Medulla oblongata (tissue), 1 donor: ENCODE data around the gene CHST9.
A peak's percentile ranks its signal among the peaks of the same experiment; 100 is the strongest.
"Not testable (repeated sequence)": the region's sequence is repeated elsewhere in the genome, so short reads cannot be mapped to it uniquely, and the experiment has no call there.

Experiments
- DNase-seq: peaks from one replicate; pipeline ENCODE4 v3.0.0-alpha.2; 2015; ENCODE audit errors: extremely low spot score

Gene CHST9, protein sequence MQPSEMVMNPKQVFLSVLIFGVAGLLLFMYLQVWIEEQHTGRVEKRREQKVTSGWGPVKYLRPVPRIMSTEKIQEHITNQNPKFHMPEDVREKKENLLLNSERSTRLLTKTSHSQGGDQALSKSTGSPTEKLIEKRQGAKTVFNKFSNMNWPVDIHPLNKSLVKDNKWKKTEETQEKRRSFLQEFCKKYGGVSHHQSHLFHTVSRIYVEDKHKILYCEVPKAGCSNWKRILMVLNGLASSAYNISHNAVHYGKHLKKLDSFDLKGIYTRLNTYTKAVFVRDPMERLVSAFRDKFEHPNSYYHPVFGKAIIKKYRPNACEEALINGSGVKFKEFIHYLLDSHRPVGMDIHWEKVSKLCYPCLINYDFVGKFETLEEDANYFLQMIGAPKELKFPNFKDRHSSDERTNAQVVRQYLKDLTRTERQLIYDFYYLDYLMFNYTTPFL

DNA sequence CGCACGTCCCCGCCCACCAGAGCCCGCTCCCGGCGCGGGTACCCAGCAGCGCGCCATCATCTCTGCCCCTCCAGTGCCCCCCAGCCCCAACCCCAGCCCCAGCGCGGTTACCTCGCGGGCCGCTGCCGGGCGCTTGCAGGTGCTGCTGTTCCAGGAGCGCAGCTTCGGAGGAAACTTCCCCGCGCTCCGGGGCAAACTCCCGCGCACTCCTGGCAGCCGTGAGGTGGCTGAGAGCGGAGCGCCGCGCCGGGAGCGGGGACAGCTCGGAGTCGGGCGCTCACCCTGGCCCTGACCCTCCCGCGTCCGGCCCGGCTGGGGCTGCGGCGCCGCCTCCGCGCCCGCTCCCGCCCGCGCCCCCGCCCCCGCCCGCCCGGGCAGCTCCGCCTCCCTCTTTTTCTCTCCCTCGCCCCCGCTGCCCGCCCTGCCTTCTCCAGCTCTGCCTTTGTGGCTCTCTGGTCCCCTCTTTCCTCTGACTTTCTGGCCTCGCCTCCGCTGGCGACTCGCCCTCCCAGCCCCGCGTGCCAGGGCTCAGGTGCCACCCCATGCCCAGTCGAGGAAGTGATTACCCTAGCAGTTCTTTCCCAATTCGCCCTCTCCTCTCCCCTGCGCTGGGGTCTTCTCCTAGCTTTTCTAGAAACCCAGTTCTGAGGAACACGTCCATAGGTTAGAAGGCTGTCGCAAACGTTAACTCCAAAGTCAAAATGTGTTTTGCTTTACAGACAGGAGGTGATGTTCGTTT is at the start of gene CHST9:
CHST9 (minus strand) TSS at position 284 of the 739 bp plus-strand sequence. CDS start 42,499 bp downstream, outside the sequence.
- DNase-seq, result peak; percentile 18

DNA sequence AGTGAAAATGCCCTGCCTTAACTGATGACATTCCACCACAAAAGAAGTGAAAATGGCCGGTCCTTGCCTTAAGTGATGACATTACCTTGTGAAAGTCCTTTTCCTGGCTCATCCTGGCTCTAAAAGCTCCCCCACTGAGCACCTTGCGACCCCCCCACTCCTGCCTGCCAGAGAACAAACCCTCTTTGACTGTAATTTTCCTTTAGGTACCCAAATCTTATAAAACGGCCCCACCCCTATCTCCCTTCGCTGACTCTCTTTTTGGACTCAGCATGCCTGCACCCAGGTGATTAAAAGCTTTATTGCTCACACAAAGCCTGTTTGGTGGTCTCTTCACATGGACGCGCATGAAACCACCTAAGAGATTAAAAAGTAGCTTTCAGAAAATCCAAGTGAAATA is 47.2 kb upstream of the CHST9 start:
- not testable (repeated sequence) for DNase-seq

DNA sequence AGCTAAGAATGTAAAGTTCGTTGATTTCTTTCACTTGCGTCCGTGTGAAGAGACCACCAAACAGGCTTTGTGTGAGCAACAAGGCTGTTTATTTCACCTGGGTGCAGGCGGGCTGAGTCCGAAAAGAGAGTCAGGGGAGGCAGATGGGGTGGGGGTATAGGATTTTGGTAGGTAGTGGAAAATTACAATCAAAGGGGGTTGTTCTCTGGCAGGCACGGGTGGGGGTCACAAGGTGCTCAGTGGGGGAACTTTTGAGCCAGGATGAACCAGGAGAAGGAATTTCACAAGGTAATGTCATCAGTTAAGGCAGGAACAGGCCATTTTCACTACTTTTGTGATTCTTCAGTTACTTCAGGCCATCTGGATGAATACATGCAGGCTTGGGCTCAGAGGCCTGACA is 46.6 kb upstream of the CHST9 start:
- not testable (repeated sequence) for DNase-seq

DNA sequence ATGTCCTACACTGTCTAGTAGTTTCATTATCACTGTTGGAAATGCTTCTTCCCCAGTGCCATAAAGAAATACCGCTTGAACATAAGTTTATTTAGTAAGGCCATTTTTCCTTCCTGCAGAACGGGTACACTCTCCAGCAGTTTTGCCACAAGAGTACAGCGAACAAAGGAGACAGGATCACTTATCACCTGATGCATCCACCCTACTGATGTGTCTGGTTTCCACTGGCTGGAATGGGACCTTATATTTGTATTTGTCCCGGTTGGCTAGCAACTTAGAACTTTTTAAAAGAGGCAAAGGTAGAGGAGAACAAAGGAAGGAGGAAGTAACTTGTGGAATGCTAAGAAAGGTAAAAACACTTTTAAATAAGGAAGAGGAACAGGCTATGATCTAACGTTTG is 46.1 kb upstream of the CHST9 start:
- not testable (repeated sequence) for DNase-seq

DNA sequence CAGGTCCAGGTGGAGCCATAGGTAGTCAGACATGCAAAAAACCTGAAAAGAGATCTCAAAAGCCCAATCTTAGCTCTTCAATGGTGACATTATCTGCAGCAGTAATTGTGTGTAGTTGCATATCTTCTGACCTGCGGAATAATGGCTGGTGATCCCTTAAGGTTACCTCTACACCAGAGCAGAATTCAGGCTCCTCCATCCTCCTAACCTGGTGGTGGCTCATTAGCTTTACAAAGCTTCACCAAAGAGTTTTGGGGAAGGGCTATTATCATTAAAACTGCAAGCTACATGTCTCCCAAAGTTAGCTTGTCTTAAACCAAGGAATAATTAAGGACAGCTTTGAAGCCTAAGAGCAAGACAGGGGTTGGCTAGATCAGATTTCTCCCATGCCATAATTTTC is 42.6 kb upstream of the CHST9 start:
- DNase-seq, result no peak

DNA sequence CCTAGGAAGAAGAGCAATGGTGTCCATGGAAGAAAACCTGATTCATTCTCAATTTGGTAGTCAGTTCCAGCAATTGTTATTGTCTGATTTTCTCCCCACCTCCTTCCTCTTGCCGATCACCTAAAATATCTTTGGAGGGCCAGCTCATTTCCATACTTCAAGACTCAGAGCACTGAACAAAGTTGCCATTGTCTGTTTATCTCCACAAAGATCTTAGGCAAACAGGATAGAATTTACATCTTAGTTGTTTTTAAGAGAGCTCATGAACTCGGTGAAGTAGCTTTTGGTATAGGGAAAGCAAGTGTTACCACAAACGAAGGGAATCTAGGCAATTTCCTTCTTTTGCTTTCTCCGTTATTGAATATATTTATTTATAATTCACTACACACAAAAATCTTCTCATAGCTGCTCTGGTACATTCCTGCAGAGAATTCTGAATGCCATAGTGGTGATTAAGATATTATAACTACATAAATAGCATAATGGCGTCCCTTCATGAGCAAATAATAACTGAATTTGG is 41.5 kb upstream of the CHST9 start:
- no peak for DNase-seq

DNA sequence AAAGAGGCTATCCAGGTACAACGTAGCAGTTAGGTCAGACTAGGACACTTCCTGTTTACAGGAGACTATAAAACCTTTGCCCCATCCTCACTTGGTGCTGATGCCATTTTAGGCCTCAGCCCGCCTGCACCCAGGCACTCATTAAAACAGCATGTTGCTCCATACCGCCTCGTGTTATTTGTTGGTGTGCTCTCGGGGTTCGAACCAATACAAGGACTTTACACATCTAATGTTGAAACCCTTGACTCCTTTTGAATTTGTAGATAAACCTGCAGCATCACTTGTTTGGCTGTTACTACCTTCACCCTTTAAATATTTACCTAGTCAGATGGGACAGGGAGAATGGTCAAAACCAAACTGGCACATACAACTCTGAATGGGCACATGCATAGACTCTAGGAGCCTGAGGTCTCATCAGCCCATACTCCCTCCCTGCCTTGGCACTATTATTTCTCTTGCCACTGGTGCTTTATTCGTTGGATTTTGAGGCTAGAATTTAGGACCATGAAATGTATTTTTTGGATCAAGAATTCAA is 40.9 kb upstream of the CHST9 start:
- no peak for DNase-seq

DNA sequence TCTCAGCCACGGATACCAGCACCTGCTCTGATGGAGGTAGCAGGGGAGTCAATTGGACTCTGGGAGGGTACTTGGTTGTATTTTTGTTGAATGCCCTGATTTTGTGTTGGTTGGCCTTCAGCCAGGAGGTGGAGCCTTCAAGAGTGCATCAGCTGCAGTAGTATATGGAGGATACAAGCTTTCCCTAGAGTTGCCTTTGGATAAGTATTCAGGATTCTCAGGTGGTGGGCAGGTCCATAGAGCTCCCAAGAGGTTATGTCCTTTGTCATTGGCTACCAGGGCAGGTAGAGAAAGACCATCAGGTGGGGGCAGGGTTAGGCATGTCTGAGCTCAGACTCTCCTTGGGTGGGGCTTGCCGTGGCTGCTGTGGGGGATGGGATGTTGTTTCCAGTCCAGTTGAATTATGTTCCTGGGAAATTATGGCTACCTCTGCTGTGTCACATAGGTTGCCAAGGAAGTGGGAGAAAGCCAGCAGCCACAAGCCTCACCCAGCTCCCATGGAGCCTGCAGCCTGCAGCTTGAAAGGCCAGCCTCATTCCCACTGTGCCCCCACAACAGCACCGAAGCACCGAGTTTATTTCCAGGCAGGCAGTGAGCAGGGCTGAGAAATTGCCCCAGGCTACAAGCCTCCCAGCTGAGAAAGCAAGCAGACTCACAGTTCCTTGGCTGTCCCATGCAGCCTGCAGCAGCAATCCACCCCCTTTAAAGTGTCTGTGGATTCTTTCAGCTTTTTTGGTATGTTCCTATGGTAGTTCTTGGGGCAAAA is 38.6 kb upstream of the CHST9 start:
- no peak for DNase-seq

DNA sequence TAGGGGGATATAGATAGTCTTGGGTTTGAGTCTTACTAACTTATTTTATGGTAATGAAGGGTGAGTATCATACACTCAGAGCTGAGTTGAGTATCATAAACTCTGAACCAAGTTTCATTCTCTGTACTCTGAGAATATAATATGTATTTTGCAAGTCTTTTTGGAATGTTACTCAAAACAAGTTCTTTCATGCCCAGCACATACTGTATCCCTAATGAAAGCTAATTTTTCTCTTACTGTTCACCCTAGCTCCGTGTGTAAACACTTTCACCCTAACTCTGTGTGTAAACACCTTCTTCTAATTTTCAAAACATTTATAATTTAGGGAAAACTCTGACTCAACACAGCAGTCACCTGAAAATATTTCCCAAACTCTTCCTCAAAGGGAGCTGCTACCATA is 29.7 kb upstream of the CHST9 start:
- no peak for DNase-seq

DNA sequence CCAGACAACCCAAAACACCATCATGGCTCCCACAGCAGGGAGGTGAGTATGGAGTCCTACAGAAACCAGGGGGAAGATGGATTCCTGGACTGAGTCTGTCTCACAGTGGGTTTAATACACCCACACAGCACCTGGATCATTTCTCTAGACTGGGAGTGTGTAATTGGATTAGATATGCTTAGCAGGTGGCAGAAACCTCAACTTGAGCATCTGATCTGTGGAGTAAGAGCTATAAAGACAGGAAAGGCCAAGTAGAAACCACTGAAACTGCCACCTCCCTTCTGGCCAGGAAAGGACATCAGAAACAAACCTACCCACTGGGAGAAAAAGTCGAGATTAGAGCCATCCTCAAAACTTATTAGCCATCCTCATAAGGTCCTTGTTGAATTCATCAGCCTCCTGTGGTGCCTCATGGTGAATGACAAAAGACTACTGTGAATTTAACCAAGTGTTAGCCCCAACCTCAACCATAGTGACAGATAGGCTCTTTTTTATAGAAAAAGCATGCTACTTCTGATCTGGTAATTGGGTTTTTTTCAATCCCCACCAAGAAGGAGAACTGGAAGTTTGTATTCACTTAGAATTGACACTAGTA is 28.1 kb upstream of the CHST9 start:
- DNase-seq, result no peak

DNA sequence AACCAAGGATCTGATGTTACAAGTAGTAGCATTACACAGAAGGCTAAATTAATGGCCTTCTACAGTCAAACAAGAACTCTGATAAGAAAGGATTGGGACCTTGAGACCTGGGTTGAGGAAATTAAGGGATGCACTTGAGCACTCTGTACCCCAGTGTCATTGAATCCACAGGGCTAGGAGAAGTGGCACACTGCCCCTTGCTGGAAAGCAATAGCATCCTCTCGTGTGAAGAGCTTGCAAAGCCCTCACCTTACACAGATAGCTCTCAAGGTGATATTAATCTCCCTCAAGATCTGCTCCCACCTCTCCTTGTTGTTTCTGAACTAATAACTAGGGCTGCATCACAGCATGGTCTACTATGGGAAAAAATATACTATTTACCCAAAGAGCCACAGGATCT is 26.5 kb upstream of the CHST9 start:
- no peak for DNase-seq

DNA sequence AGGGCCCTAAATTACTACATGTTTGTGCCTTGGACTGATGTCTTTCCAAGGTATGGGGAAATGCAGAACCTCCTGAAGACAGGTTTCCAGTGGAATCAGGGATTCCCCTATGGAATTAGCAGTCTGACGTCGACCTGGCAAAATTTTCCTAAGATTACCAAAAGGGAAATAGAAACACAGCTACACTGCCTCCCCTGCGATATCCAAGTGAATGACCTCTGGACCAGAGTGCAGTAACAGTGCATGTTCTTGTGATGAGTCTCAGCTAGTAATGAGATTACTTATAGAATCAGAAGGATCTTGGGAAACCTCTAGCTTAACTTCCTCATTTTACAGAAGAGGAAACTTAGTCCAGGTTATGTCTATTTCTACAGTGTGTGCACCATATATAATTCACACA is 21.3 kb upstream of the CHST9 start:
- no peak for DNase-seq

DNA sequence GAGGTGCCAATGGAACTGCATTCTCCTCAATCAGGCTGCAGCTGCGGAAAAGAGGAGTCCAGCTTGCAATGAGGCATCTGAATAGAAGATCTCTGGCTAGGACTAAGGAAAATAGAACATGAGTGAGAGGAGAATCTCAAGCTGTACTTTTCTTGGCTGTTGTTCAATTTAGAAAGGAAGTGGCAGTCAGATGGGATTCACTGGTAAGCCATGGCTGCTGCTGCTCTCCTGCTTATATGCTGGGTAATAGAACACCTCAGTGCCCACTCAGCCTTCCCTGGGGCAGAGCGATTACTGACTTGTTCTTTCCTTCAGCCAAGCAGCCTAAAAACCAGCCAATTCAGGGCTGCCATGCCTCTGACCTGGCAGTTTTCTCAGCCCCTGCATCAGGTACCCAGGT is 17.6 kb upstream of the CHST9 start:
- no peak for DNase-seq

DNA sequence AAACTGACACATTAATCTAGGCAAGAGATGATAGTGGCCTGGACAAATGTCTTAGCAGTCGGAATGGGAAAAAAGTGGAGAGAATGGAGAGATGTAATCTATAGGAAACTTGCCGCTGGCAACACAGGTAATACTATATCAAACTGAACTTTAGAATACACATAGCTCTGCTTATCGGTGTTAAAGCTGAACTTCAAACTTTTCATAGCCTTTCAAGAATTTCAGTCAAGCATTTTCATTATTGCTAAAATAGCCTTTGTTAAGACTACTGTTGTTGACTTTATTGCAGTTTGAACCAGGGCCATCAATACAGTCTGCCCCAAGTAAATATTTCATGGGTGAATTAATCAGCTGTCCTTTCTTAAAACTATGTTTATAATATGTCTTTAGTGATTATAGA is 12.9 kb upstream of the CHST9 start:
- DNase-seq, result no peak

DNA sequence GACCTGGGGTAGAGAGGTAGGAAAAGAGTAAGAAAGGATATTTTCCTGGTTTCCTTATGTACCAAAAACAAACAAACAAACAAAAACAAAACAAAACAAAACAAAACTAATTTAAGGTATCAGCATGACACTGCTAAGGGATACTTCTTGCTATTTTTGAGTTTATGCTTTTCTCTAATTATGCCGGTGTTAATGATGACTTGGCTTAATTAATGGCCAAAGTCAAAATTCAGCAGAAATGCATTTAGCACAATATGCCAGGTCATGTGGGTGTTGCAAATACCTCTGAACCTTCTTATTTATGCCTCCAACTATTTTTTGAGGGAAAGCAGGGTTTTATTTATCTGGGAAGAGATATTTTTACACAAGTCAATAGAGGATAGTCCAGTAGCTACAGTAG is 3.2 kb upstream of the CHST9 start:
- DNase-seq, result no peak

DNA sequence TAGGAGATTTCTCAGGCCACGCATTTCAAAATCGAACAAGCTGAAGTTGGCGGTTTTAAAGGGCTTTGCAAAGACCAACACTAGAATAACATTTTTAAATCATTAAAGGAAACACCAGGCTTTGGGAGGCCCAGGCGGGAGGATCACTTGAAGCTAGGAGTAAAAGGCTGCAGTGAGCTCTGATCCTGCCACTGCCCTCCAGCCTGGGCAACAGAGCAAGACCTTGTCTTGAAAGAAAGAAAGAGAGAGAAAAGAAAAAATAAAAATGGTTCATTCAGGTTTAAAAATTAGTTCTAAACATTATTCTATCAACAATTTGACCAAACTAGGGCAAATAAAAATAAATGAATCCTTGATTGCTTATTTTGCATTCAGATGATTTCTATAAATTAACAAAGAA is 789 bp upstream of the CHST9 start:
- DNase-seq, result no peak

DNA sequence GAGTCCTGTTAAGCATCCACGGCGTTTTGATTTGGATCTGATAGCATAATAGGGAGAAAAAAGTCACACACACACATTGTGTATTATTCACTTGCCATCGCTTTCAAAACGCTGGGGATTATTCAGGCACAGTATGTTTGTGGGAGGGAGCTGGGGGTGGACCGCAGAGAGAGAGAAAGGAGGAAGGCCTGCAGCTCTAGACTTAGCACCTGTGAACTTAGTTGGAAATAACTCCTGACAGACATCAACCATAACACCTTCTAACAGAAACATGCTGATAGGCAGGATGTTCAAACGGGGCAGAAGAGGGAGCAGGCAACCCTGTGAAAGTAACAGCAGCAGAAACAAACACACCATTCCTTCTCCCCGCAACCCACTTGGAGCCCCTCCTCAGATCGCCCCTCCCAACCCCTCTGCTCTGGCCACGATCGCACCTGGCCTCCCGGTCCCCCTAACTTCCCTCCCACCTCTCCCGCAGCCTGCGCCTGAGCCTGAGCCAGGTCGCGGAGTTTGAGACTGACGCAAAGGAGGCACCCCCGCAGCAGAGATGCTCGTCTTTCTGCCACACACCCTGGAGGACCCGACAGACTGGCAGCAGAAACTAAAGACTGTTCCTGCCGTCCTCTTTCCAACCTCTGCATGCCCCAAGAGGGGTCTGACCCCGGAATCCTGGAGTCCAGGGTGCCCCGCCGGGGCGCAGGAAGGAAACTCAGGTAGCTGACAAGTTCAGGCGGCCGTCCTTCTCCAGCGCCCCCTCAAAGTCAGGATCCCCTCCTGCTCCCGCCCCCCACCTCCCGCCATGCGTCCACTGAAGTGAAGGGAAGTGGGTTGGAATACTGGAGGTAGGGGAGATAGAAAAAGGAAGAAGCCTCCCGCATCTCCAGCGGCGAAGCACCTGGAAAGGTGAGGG is 738 bp downstream of the CHST9 start:
- DNase-seq, result no peak

DNA sequence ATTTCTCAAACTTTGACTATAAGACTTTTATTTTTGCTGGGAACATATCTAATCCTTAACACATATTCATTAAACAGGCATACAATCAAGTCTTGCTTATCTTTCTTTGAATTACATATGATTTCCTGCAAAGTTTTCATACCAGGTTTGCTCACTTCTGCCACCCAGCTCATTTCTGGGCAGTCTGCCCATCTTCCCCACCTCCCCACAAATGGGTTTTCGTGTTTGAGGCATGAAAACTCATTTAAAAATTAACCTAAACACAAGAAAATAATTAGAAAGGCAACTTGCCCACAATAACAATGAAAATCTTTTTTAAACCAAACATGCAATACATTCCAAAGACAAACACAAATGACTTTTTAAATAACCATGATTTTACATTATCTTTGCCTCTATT is 3.4 kb downstream of the CHST9 start:
- no peak for DNase-seq

DNA sequence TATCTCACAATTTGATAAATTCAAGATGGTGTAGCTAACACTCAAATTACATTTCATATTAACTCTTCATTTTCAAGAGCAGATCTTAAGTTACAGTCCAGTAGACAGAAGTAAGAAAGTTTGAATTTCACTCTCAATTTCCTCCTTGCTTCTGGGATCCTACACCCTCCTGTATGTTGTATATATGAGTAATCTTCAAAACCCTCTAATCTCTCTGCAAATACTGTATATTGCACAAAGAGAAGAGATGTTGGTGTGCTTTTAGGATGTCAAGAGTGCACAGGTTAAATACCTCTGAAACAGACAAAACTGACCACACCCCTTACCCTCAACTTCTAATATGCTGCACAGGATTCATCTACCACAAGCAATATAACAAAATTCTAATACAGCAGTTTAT is 6.7 kb downstream of the CHST9 start:
- DNase-seq, result no peak

DNA sequence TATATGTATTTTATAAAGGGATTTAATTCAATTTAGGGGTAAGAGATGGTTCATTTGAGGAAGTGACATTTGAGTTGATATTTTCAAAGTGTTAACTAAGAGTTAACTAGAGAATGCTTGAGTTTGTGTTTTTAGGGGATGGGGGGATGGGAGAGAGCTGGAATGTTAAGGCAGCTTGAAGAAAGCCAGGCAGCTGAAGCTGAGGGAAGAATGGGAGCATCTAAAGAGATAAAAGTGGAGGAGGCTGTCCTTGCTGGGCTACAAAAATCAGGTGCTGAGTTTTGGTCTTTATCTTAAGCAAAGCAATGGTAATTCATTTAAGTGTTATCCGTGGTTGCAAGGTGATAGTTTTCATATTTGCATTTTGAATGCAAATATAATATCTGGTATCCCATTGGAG is 9.2 kb downstream of the CHST9 start:
- DNase-seq, result no peak
